Fibroblast of upper back skin (primary cell): ENCODE measurements around the gene FBXL4.

Experiments
- DNase-seq: peaks from one replicate; pipeline ENCODE4 v3.0.0-alpha.2; 2013

FBXL4 gene

DNA sequence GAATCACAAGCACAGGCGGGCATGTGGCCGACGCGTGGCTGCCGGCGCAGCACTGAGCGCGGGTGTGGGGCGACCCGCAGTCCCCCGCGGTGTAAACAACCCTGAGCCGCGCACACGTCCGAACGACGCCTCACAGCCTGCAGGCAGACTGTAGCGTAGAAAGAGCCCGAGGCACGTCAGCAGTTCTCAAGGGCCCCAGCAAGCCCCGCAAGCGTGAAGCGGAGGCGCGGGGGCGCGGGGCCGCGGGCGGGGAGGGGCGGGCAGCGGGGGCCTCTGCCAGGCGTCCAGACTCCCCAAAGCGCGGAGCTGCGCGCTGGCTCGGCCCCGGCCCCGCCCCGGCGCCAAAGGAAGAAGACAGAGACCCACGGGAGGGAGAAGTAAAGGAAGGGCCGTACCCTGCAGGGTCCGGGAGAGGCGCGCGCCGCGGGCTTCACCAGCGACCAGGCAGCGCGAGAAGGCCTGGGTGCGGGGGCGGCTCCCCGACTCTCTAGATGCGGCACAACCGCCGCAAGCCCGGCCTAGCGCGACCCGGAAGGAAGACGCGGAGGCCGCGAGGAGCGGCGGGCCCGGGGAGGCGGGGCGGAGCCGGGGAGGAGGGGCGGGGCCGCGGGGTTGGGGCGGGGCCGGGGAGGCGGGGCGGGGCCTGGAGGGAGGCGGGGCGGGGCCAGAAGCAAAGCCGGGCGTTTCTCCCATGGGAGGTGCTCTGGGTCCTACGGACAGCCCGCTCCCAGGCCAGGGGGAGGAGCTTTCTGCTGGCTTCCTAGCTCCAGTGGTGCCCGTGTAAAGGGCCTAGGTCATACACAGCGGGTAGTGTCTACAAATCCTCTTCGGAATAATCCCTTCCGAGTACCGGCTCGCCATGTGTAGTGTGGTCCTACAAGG, at the start of gene FBXL4:
FBXL4 (minus strand) TSS at position 536 of the 882 bp plus-strand sequence. CDS start 20,958 bp downstream, outside the sequence.
- peak; percentile 72 for DNase-seq

DNA sequence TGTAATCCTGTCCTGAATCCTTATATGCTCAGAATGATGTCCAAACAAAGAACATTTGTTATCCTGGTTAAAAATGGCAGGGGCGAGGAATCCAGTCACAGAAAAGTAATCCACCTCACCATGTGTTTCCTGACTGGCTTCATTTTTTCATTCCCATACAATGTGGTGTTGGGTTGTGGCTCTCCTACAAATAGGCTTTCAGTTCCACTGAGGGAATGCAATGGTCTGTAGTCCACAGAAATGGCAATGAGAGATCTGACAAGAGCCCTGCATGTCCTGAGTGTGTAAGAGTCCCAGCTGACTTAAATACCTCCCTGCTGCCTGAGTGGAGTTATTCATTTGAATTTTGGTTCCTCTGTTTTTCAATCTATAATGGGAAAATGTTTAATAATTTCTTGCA, 47.4 kb upstream of the FBXL4 start:
- DNase-seq = no peak

DNA sequence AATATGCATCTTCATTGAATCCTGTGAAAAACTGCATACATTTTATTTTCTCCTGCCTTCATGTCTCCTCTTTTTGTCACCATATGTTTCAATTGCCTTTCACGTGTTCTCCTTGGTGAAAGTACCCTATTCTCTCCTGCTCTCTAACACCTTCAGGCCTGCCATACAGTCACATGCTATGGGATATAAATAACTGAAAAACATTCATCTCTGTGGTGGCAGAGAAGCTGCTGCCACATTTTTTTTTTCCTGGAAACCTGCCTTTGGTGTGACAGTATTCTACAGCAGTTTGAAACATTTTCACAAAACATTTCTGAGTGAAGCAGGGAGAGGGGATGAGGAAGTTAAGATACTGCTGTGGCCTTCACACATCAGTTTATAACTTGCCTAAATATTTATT, 44.8 kb upstream of the FBXL4 start:
- no peak for DNase-seq

DNA sequence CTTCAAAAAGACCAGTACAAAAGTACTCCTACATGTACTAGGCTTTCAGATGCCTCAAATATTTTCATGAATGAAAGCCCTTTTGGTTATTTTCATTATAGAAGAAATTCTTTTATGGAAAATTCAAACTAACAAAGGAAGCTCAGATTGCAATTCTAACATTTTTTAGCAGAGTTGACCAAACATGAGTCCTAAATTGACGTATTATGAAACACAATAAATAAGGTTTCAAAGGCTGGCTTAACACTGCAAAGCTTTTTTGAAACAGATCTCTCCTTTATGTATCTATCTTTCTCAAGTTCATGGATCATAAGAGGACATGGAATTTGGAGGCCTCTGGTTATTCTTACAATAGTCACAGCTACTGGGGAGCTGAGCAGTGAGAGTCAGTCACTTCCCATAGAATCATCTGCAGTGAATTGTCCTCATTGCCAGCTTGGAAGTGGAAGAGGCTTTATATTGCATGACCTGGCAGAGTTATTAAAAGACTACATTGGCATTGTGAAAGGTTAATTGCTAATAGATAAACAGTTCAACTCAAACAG, 38.4 kb upstream of the FBXL4 start:
- no peak for DNase-seq

DNA sequence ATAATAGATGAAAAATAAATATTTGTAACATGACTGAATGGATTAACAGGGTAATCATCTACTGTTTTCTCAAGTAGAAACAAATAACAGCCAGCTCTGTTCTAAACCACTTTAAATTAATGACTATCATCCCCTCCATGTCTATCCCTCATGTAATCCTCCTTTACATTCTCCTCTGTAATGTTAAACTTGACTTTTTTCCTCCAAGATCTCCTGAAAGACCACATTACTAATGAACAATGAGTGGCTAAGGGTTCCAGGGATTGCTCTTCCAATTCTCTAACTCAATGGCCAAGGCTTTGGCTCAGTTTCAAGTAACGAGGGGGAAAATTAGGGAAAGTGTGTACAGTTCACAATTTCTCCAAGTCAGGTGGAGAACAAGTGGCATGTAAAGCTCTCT, 37.6 kb upstream of the FBXL4 start:
- DNase-seq = no peak

DNA sequence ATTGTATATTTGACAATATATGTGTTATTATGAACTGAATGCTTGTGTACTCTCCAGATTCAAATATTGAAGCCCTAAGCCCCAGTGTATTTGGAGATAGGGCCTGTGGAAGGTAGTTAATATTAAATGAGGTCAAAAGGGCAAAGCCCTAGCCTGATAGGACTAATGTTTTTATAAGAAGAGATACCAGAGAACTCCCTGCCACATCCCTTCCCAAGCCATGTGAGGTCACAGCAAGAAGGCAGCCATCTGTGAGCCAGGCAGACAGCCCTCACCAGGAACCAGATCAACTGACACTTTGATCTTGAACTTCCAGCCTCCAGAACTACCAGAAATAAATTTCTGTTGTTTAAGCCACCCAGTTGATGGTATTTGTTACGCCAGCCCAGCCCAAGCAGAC, 36.4 kb upstream of the FBXL4 start:
- DNase-seq = no peak

DNA sequence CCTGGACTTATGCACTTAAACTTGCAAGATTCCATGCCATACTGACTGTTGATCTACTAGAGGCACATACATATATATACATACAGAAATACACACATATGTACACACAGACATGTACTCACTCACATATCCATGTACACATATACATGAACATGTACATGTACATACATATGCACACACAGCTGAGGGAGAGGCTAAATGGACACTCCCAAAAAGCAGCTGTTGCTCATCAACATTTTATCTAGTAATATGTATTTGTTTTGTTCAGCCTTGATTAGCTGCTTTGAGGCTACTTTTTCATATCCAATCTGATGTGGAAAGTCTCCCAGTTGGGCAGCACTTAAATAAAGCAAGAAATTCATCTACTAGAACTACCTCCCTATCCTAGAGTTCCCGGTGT, 33.7 kb upstream of the FBXL4 start:
- DNase-seq = no peak

DNA sequence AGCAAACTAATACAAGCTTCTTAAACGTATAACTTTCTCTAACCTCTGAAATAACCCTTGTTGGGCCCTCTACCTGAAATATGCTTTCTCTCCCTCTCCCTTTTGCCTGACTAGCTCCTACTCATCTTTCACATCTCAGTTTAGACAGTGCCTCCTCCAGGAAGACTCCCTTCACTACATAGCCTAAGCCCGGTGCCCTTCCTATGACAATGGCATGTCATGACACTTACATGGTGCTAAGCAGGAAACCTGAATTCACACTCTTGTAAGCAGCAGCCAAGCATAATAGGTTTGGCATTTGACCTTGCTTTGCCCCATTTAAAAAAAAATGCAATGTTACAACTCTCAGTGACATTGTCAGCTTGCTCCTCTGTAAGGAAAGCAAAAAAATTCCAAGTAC, 33.1 kb upstream of the FBXL4 start:
- no peak for DNase-seq

DNA sequence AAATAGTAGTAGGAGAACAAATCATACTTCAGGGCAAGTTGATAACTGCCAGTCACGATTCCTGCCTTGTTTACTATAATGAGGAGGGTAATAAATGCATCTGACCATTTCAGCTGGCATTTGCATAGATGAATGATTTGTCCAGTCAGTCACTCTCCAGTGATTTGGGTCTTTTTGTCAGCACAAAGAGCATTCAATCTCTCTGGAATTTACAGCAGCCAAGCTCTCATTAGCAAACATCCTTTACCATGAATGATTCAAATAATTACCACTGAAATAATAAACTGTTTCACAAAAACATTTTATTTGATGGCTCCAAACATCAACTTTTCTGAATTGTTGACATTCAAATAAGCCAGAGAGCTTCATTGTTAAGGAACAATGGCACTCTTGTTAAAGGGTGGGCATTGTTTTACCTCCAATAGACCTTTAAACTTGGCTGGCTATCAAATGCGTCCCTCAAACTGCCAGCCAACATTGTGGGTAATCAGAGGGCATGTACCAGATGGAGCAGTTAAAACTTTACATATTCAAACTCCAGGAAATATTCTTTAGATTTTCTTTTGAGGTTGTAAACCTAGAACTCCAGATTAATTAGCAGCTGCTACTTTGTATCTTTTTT, 30.0 kb upstream of the FBXL4 start:
- DNase-seq = no peak

DNA sequence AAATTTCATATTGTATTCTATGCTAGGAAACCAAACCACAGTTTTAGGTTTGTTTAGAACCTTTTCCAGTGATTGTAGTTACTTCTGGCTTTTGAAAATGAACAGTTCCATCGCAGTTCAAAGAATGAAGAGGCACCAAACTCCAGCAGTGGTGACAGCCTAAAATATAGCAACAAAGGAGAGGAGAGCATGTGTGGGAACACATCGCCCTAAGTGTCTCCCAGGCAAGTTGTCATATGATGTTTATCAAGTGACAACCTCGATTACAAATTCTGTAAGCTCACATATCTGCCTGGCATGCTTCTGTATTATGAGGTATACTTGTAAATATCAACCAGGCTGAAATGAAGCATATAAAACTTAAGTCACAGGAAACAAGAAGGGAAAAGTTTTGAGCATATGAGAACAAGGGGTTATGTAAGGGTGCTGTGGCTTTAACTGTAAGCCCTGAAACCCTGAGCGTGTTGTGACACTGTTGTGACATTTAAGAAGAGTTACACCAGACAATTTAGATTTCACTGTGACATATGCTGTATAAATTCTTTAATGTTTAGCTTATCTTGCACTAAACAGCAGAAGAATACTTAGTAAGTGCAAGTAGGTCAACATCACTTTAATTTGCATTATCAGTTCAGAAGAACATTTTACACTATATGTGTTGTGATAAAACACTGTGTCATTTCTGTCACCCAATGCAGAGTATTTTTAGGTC, 29.1 kb upstream of the FBXL4 start:
- no peak for DNase-seq

DNA sequence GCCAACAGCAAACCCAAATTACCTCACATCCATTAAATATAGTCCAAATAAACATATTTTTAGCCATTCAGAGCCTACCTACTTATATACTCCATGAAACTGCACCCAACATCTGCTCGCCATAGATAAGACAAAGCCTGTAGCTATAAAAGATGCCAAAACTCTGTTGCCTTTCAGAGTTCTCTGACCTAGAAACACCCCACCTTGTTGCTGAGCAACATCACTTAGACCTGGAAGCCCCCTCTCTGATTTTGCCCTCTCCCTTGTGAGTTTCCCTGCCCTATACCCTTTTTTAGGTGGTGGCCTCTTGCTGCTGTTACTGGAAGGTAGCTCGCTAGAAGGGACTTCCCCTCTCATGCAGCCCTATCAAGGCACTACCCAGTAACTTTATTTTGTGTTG, 27.7 kb upstream of the FBXL4 start:
- no peak for DNase-seq

DNA sequence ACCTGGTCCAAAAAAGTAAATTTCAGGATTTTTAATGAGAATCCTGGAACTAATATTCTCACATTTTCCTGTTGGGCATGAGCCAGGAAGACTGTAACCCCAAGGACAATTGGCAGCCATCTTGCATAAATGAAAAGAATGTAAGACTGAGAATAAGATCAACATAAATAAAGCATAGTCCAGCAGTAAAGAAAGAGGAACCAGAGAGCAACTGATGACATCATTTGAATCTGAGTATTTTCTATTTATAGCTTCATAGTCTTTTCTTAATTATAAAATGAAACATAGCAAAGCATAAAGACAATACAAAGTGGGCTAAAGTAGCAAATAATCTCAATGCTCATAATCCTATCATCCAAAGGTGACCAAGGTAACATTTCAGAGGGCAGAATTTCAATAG, 26.6 kb upstream of the FBXL4 start:
- no peak for DNase-seq

DNA sequence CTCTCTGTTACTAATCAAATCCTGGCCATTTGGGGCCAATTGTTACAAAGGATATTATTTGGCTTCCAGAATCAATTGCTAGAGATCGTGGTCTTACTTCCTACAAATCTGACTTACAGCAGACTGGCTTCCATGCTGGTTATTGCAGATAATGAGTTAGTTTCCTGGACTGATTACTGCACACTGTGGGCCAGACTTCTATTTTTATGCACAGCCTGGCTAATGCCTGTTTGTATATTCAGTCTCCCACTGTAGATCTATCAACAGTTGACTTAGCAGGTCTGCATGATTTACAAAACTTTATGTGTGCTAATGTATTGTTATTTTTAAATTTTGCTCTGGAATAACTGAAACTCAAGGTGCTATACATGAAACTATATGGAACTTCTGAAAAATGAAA, 25.8 kb upstream of the FBXL4 start:
- DNase-seq = no peak

DNA sequence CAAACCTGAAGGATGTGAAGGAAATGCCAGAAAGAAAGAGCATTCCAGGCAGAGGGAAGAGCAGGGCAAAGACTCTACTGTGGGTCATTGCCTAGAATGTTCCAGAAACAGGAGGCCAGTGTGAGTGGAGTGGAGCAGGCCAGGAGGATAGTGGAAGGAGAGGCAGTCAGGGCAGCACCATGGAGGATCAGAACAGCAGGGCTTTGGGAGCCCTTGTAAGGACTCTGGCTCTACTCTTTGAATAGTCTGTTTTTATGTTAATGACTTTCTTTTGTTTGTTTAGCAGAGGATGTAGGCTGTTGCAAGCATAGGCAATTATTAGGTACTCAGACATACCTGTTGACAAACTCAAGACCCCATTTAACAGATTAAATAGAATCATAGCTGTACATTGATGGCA, 23.6 kb upstream of the FBXL4 start:
- DNase-seq = no peak

DNA sequence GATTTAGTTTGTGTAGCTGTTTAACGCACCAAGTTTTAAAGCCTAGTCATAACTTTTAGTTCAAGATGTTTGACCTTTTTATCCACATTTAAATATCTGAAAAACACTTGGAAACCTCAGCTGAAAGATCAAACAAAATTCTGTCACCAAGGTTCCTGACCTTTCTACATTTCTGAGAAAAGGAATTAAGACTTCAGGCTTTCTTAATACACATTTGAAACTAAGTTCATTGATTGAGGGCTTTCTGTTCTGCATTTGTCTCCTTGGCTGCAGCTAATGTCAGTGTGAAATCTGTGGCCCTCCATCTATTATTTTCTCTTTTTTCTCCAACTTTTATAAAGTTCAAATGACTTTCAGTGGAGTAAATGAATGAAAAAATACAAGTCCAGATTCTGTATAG, 22.7 kb upstream of the FBXL4 start:
- DNase-seq = no peak

DNA sequence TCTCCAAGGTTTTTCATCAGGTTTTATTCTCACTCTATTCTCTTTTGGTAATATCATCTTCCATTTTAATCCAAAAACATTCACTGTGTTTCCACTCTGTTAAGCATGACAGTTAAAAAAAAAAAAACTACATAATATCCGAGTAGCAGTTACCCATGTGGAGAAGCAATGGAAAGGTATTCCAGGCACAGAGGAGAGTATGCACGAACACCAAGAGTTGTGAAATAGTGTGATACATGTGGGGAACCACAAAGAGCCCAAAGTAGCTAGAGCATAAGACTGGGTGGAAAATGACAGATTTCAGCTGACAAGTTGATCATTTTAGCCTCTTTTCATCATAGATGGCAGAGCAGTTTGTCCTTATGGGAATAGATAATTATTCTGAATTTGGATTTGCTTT, 19.9 kb upstream of the FBXL4 start:
- DNase-seq = no peak

DNA sequence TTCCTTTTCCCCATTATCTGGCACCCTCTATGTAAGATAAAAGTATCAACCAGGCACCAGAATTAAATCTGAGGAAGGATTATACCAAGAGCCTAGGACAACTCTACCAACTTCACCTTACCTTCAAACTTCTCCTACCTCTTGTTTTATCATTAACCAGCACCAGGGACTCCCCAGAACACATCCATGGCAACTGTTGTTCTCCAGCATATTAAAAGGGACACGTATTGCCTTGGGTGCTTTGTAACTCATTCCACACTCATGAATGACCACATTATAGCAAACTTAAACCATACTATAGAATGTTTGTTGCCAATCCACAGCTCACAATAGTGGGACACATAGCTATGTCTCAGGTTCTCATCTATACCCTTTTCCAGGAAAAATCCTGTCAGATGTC, 11.9 kb upstream of the FBXL4 start:
- DNase-seq = no peak

DNA sequence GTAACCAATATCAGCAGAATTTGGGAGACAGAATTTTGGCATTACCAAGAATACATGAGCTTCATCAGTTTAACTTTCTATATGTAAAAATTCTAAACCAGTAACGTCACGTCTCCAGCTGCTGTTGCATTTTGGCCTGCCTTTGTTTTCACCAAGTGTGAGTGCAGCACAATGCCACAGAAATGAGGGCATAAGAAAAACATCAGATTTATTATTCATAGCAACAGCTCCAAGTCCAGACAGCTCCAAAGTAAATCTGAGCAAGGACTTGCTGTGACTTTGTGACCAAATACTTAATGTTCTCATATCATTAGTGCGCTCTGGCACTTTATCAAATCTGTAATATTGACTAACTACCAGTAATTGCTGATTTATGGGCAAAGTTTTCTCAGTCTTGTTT, 11.0 kb upstream of the FBXL4 start:
- DNase-seq = no peak

DNA sequence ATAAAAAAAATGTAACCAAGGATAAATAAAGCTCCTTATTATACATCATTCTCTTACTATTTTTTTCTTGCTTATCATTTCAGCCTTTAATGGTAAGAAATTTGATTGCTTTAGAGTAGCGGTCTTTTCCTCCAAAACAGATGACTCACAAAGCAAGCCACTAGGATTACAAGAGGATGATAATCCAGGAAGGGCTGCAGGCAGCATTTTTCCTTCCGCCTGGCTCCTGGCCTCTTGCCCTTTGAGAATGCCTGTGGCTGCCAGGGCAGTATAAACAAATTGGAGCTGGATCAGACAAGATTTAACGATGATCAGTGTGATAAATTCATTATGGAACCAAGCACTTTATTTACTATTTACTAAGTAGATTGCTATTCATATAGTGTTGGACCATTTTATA, 9.7 kb upstream of the FBXL4 start:
- DNase-seq = peak; percentile 44

DNA sequence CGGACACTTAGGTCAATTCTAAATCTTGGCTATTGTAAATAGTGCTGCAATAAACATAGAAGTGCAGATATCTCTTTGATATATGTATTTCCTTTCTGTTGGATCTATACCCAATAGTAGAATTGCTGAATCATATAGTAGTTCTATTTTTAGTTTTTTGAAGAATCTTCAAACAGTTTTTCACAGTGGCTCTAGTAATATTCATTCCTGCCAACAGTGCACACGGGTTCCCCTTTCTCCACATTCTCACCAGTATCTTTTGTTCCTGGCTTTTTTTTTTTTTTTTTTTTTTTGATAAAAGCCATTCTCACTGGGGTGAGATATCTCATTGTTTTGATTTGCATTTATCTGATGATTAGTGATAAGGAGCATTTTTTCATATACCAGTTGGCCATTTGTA, 1.8 kb upstream of the FBXL4 start:
- DNase-seq = no peak

DNA sequence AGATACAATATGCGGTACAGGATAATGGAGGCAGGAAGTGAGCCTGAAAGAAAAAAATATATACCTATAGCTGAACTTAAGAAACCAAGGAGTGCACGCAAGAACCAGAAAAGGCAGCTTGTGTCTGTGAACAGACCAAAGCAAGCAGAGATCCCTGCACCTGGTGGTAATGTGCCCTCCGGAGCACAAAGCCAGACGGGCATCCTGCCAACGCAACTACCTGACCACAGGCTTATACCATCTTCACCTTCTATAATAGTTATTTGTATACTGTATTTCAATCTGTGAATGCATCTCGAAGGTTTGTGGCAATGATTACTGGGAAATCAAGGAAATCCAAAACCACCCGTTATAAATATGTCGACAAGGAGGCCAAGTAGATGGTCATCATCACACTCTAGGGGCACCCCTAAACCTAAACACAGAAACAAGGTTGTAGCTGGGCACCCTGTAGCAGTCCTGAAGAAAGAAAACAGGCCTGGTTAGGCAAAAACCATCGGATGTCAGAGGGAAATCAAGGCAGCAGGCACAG, 801 bp downstream of the FBXL4 start:
- peak; percentile 13 for DNase-seq

DNA sequence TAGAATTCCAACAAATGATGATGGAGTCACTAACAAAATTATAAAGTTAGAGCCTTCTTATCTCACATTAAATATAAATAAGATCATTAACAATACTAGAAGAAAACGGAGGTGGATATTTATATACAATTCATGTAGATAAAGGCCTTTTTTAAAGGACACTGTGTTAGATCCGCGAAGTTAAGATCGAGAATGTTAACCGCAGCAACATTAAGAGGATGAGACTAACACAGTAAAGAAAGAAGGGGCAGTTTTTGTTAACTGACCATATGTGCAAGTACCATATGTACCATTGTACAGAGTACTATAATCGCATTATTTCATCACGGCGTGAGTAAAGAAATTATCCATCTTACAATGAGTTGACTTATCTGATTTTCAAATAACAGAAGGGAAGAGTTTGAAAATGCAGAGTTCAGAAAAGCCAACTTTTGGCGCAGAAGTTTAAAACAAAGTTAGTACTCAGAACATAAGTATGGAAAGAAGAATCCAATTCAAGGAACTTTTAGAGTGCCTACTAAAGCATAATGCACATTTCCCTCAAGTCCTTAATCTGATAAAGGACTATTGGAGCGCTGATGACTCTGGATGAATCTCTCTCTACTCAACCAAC, 1.4 kb downstream of the FBXL4 start:
- no peak for DNase-seq
